ENCODE data around the gene SDS. TPM values are rescaled to one million over a fixed set of nuclear protein-coding genes. Genes with fewer than 3 reads are reported as not detected.

The SDS gene
- total and polyA plus RNA-seq, 2 of the 13 experiments (the other 11 are each of a cell fraction or from before 2014, with no cell fraction given) = not detected

DNA sequence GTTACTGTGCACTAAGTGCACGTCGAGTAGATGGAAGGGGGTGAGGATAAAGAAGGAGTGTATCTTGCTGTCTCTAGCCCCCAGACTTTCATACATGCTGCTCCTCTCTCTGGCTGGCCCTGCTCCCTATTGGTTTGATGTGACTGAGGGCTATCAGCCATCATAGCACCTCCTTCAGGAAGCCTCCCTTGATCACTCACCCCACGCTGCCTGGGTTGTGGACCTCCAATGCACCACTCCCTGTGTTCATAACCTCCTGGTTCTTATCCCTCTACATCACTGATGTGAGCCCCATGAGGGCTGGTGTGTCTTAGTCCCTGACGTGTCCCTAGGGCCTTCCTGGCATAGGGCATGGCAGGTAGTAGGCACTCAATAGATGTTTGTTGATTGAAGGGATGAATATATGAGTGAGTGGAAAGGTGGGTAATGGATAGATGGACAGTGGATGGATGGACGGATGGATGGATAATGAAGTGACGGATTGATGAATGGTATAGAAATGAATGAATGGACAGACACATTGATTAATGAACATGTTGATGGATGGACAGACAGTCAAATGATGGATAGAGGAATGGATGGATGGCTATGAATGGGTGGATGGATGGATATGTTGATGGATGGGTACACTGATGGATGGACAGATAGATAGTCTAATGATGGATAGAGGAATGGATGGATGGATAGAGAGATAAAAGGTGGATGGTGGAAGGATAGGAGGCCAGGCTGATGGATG is 33.5 kb upstream of the SDS start:
- no peaks in the 10 kb centered on the region for H3K79me2 ChIP-seq (ENCODE audit: insufficient read depth, low read length)
- ChIA-PET POLR2A (no interaction called here), CTCF (ENCODE audit: low intra/inter-chr PET ratio, low total read pairs) (no interaction called here)
- no peak overlapping the region for H3K9ac ChIP-seq (ENCODE audit: insufficient read depth, low read depth, low read length)
- DNase-seq (ENCODE audit: low spot score) (no peak), FAIRE-seq (no peak), ATAC-seq (no peak)
- no TSS peak for BruUV-seq (replicated peaks)
- H3K36me3 ChIP-seq (replicated peaks in 1 of 2; ENCODE audit: control insufficient read depth in 1 of 2, insufficient read depth in 2 of 2, low read length in 2 of 2) = no peaks in the 10 kb centered on the region
- no peak overlapping the region for H2AFZ ChIP-seq (ENCODE audit: low read length)
- no peak overlapping the region for H3K27ac ChIP-seq (ENCODE audit: extremely low read length, insufficient read depth, low read length)
- WGBS (ENCODE audit: low lambda C conversion rate) = 22% methylated on average over 6 of the region's 6 CpGs
- no peak for TF ChIP-seq ZNF678 (CRISPR knock-in tag; IDR thresholded peaks at IDR 0.05)
- TF ChIP-seq ZNF296 (CRISPR knock-in tag; conservative IDR thresholded peaks at IDR 0.05) = no peak
- TF ChIP-seq ZNF724P (CRISPR knock-in tag; IDR thresholded peaks at IDR 0.05; ENCODE audit: borderline replicate concordance) = no peak
- no peak for TF ChIP-seq ZNF124 (CRISPR knock-in tag; IDR thresholded peaks at IDR 0.05)
- TF ChIP-seq ZNF883 (CRISPR knock-in tag; IDR thresholded peaks at IDR 0.05; ENCODE audit: not compliant biosample characterization) = no peak
- no peak for TF ChIP-seq CENPX (CRISPR knock-in tag; IDR thresholded peaks at IDR 0.05)
- TF ChIP-seq ZNF709 (CRISPR knock-in tag; IDR thresholded peaks at IDR 0.05) = no peak
- TF ChIP-seq, protein P1, sequence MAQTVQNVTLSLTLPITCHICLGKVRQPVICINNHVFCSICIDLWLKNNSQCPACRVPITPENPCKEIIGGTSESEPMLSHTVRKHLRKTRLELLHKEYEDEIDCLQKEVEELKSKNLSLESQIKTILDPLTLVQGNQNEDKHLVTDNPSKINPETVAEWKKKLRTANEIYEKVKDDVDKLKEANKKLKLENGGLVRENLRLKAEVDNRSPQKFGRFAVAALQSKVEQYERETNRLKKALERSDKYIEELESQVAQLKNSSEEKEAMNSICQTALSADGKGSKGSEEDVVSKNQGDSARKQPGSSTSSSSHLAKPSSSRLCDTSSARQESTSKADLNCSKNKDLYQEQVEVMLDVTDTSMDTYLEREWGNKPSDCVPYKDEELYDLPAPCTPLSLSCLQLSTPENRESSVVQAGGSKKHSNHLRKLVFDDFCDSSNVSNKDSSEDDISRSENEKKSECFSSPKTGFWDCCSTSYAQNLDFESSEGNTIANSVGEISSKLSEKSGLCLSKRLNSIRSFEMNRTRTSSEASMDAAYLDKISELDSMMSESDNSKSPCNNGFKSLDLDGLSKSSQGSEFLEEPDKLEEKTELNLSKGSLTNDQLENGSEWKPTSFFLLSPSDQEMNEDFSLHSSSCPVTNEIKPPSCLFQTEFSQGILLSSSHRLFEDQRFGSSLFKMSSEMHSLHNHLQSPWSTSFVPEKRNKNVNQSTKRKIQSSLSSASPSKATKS (CRISPR knock-in tag; IDR thresholded peaks at IDR 0.05) = no peak
- TF ChIP-seq, protein P2, sequence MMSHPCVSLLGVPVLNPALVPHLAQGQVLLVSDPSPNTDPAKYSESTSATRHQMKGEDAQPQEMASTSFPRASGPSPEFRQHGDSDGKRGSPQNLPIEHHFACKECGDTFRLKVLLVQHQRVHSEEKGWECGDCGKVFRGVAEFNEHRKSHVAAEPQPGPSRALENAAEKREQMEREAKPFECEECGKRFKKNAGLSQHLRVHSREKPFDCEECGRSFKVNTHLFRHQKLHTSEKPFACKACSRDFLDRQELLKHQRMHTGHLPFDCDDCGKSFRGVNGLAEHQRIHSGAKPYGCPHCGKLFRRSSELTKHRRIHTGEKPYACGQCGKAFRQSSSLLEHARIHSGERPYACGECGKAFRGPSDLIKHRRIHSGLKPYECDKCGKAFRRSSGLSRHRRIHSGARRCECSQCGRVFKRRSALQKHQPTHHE (CRISPR knock-in tag; IDR thresholded peaks at IDR 0.05; ENCODE audit: borderline replicate concordance) = no peak
- no peak for TF ChIP-seq PHF21A (CRISPR knock-in tag; IDR thresholded peaks at IDR 0.05)
- no peak for TF ChIP-seq SMC3 (IDR thresholded peaks at IDR 0.05; ENCODE audit: low read length)
- TF ChIP-seq ZKSCAN5 (CRISPR knock-in tag; IDR thresholded peaks at IDR 0.05) = no peak
- no peak for TF ChIP-seq KAT7 (CRISPR knock-in tag; IDR thresholded peaks at IDR 0.05; ENCODE audit: borderline replicate concordance)
- TF ChIP-seq SRSF1 (optimal IDR thresholded peaks at IDR 0.05; ENCODE audit: low read depth, low read length) = no peak
- H3K4me3 ChIP-seq (replicated peaks in 1 of 3; ENCODE audit: insufficient read depth in 1 of 3, low read depth in 2 of 3, low read length in 3 of 3) = no peak overlapping the region
- H3K4me2 ChIP-seq (ENCODE audit: low read depth, low read length) = no peak overlapping the region
- H4K20me1 ChIP-seq (ENCODE audit: insufficient read depth, low read length) = no peaks in the 10 kb centered on the region
- intact Hi-C loops (cut with micrococcal nuclease; ENCODE audit: unreplicated experiment) (no loop called here), in situ Hi-C loops (cut with HindIII; ENCODE audit: extremely low pct_ligation_motif_present, low pct_unique_long_range_greater_than_20kb) (loop anchor here (10.0 kb wide), 1 partner anchor 478 kb away; no protein-coding TSS in a partner anchor)
- H3K9me3 ChIP-seq (ENCODE audit: low read length) = no peaks in the 10 kb centered on the region
- peaks cover 0 to 19% of the 10 kb centered on the region in 2 experiments; a peak in 1 of 5 replicates for H3K27me3 ChIP-seq (ENCODE audit: control insufficient read depth in 1 of 2, insufficient read depth in 2 of 2, low read length in 2 of 2)
- H3K4me1 ChIP-seq (ENCODE audit: insufficient read depth, low read length) = peaks cover 7% of the 10 kb centered on the region; the same call in 1 of the 2 replicates
